ENCODE data around the gene PKMYT1.
A peak's percentile ranks its signal among the peaks of the same experiment; 100 is the strongest.

PKMYT1 gene

DNA sequence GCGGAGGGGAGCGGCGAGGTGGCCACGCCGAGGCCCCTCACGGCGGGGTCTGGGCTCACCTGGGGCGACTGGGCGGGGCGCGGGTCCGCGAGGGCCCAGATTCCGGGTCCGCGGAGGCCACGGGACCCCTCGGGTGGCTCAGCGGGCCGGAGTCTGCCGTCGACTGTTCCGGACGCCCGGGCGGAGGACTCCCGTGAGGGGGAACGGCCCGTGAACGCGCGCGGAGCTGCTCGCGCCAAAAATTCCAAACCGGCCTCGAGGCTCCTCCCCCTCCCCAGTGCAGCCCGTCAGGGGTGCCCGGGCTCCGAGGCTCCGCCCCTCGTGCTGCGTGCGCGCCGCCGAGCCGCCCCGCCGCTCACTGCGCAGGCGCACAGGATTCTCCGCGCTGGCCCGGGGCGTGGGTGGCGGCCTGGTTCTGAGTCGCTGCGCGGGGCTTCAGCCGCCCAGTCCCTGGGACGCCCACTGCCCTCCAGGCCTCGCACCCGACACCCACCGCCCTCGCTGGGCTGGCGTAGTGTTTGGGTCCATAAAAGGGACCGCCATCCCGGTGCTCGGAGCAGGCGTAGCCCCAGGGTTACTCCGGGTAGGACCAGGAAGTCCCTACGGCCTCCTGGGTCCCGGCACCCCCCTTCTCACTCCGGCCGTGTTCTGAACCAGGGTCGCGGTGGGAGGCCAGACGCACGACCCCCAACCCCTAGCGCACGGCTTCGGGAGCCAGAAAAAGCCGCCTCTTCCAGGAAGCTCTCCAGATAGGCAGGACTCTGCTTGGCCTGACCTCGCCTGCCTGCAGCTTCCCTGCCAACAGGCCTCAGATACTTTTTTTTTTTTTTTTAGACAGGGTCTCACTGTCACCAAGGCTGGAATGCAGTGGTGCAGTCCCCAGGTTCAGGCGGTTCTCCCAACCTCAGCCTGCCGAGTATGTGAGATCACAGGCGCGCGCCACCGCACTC lies at the start of gene PKMYT1:
TSS of gene PKMYT1 (minus strand) at position 220 of the 950 bp plus-strand sequence. CDS start 789 bp downstream, outside the sequence.
- DNase-seq (ENCODE audit: low read depth, low spot score), result peak; percentile 83

GRCh38 chr16:3029491-3030221 lies 49.4 kb upstream of the PKMYT1 start:
- no peak for DNase-seq (ENCODE audit: low read depth, low spot score)

- DNase-seq (ENCODE audit: low read depth, low spot score), result no peak
These were observed 48.6 kb upstream of the PKMYT1 start for GRCh38 chr16:3028716-3029319.

DNA sequence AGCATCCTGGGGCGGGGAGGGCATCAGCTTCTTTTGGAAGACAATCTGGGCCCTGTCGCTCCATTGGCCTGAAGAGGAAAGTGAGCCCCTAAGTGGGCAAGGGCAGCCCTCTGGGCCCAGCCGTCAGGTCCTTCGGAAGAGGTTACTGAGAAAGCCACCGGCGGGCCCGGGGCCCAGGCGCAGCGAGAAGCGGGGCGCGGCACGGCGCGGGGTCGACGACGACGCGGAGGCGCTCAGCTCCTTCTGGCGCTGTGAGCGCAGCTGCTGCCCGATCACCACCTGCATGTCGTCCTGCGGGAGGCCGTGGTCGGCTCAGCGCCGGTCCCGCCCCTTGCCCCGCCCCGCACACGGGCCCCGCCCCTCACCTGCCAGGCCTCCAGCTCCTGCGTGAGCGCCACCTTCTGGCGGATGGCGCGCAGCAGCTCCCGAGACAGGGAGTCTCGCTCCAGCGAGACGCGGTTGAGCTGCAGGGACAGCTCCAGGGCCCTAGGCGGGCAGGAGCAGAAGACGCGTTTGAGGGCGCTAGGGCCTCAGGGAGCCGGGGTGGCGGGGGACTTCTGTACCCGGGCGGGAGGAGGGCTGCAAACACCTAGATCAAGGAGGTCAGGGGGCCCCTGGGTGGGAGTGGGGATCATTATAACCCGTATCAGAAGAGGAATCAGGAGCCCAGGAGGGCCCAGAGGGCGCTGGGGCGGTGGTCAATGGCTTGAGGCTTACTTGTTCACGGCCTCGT lies 47.9 kb upstream of the PKMYT1 start:
- DNase-seq (ENCODE audit: low read depth, low spot score), result peak; percentile 77

GRCh38 chr16:3027489-3027795 lies 47.2 kb upstream of the PKMYT1 start:
- no peak for DNase-seq (ENCODE audit: low read depth, low spot score)

DNA sequence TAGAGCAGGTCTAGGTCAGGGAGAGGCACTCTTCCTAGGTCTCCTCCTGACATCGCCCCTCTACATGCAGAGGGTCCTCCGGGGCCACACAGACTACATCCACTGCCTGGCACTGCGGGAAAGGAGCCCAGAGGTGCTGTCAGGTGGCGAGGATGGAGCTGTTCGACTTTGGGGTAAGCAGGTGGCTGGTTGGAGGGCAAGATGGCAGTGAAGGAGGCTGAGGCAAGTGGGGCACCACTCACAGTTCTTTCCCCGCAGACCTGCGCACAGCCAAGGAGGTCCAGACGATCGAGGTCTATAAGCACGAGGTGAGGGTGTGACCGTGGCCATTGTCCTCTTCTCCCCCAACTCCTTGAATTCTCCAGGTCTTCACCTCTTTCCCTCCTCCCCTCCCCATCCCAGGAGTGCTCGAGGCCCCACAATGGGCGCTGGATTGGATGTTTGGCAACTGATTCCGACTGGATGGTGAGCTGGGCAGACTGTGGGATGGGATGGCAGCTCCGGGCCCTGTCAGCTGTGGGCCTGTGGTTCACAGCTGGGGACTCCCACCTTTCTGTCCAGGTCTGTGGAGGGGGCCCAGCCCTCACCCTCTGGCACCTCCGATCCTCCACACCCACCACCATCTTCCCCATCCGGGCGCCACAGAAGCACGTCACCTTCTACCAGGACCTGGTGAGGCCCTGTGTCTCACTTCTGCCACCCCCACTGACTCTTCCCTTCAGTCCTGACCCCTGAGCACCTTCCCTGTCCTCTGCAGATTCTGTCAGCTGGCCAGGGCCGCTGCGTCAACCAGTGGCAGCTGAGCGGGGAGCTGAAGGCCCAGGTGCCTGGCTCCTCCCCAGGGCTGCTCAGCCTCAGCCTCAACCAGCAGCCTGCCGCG lies 46.6 kb upstream of the PKMYT1 start:
- DNase-seq (ENCODE audit: low read depth, low spot score), result no peak

DNA sequence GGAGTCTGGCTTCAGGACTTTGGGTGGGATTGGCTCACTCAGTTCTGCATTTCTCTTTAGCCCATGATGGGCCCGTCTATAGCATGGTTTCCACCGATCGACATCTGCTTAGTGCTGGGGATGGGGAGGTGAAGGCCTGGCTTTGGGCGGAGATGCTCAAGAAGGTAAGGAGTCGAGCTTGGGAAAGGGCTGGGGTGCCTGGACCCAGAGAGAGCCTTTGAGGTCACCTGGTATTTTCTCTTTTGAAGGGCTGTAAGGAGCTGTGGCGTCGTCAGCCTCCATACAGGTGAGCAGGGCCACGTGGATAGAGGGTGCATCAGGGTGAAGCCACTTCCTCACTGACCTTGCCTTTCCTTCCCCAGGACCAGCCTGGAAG lies 45.7 kb upstream of the PKMYT1 start:
- DNase-seq (ENCODE audit: low read depth, low spot score), result no peak

DNA sequence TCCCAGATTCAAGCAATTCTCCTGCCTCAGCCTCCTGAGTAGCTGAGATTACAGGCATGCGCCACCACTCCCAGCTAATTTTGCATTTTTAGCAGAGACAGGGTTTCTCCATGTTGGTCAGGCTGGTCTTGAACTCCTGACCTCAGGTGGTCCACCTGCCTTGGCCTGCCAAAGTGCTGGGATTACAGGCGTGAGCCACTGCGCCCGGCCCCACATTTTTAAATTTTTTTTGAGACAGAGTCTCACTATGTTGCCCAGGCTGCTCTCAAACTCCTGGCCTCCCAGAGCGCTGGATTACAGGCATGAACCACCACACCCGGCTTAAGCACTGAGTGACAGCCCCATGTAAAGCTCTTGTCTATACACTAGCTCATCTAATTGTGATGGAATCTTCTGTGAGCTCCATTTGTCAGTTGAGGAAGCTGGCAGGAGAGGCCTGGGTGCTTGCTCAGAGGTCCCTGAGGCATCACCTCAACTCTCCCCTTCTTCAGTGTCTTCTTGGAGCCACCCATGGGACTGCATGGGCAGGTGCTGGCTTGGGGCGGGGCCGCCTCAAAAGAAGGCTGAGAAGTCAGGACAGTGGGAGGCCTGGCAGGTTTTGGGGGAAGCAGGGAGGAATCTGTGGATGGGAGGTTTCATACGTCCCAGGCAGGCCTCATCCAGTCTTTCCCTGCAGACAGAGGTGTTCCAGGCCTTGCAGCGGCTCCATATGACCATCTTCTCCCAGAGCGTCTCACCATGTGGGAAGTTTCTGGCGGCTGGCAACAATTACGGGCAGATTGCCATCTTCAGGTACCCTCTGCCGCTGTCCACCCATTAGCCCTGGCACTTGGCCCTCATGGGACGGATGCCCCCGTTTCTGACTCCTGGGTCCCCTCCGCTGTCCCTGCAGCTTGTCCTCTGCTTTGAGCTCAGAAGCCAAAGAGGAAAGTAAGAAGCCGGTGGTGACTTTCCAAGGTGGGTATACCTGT lies 45.1 kb upstream of the PKMYT1 start:
- no peak for DNase-seq (ENCODE audit: low read depth, low spot score)

- DNase-seq (ENCODE audit: low read depth, low spot score), result peak; percentile 85
These were observed 43.6 kb upstream of the PKMYT1 start, which contains the start of the genes HCFC1R1 and THOC6 for GRCh38 chr16:3023669-3024478. Gene HCFC1R1 (minus strand): TSS chr16:3023942. CDS start chr16:3023941, 1 bp downstream. Gene THOC6 (plus strand): TSS chr16:3024035. CDS start chr16:3024327, 292 bp downstream.

- DNase-seq (ENCODE audit: low read depth, low spot score), result no peak
These were observed 43.1 kb upstream of the PKMYT1 start for GRCh38 chr16:3023415-3023668.

DNA sequence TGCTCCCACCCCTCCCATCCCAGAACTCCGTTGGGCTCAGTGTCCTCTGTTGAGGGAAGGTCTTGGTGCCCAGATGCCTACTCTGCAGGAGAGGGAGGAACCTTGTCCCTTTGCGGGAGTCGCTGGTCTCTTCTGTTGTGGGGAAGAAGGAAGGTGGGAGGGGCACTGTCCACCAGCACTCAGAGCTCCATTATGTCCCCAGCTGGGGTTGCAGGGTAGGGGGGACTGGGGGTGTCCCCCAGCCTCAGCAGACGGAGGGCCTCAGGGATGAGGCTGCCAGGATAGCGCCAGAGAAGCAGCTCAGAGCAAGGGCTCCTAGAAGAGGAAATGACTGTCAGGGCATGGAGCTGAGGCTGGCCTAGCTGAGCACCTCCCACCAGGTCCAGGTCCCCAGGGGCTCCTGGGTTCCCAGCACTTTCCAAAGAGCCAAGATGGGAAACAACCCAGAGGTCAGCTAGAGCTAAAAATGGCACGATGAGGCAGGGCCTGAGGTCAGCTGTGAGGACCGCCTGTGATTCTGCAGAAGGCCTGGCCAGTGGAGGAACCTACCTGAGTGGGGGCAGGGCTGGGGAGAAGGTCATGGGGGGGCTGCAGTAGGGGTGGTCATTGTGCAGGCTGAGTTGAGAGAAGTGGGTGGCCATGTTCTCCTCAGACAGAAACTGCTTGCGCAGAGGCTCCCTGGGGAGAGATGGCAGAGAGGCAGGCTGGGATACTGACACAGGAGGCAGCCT lies 42.6 kb upstream of the PKMYT1 start:
- DNase-seq (ENCODE audit: low read depth, low spot score), result no peak

GRCh38 chr16:3022208-3022683 lies 42.0 kb upstream of the PKMYT1 start:
- DNase-seq (ENCODE audit: low read depth, low spot score), result peak; percentile 78

- peak; percentile 58 for DNase-seq (ENCODE audit: low read depth, low spot score)
These were observed 41.4 kb upstream of the PKMYT1 start for GRCh38 chr16:3021449-3022207.

- no peak for DNase-seq (ENCODE audit: low read depth, low spot score)
These were observed 40.6 kb upstream of the PKMYT1 start for GRCh38 chr16:3020604-3021448.

DNA sequence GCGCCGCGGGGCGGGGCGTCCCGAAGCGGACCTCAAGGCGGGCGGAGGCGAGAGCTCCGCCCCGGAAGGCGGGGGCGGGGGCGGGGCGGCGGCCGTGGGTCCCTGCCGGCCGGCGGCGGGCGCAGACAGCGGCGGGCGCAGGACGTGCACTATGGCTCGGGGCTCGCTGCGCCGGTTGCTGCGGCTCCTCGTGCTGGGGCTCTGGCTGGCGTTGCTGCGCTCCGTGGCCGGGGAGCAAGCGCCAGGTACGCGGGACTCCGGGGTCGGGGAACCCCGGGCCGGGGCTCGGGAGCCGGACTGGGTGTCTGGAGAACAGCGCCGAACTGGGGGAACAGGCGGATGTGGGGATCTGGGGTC lies 40.0 kb upstream of the PKMYT1 start, which contains the start of gene TNFRSF12A:
TSS of gene TNFRSF12A (plus strand) at position 122 of the 357 bp plus-strand sequence. CDS start at position 152, 30 bp downstream.
- DNase-seq (ENCODE audit: low read depth, low spot score), result no peak

- DNase-seq (ENCODE audit: low read depth, low spot score), result no peak
These were observed 39.5 kb upstream of the PKMYT1 start for GRCh38 chr16:3019594-3020246.

Data from activated naive CD8-positive, alpha-beta T cell treated with anti-CD3 and anti-CD28 coated beads, Interleukin-2, amount 50 U/mL, for 16 hours (primary cell).